RWPE2 (cell line): ENCODE results near the gene PTPRU.

Experiments
- ATAC-seq: fragments of 200-7000 bp; cut with Tn5 transposase; 3 replicates; pipeline ENCODE4 v1.9.1; 2021; ENCODE audit warnings: low read depth
- DNase-seq: peaks from one replicate; pipeline ENCODE4 v3.0.0-alpha.2; 2020; ENCODE audit warnings: low spot score
- H3K27ac ChIP-seq: fragments of 450-650 bp; 2 replicates; pipeline ENCODE4 v1.5.1; 2017; ENCODE audit warnings: mild to moderate bottlenecking; ENCODE audit not compliant: poor library complexity, severe bottlenecking
- H3K27me3 ChIP-seq: fragments of 250-450 bp; sonication (Bioruptor Pico); 2 replicates; pipeline ENCODE4 v1.5.1; 2021; ENCODE audit warnings: mild to moderate bottlenecking, moderate library complexity; ENCODE audit not compliant: insufficient read depth, poor library complexity, severe bottlenecking
- H3K36me3 ChIP-seq: fragments of 250-450 bp; sonication (Bioruptor Pico); 2 replicates; pipeline ENCODE4 v1.5.1; 2020; ENCODE audit warnings: low read depth, mild to moderate bottlenecking, moderate library complexity
- H3K4me1 ChIP-seq: fragments of 250-450 bp; sonication (Bioruptor Pico); 2 replicates; pipeline ENCODE4 v1.5.1; 2021; ENCODE audit warnings: mild to moderate bottlenecking, moderate library complexity; ENCODE audit not compliant: insufficient read depth, poor library complexity, severe bottlenecking
- H3K4me3 ChIP-seq: fragments of 250-450 bp; sonication (Bioruptor Pico); 2 replicates; pipeline ENCODE4 v1.5.1; 2021; ENCODE audit warnings: mild to moderate bottlenecking, moderate library complexity; ENCODE audit not compliant: severe bottlenecking
- H3K9me3 ChIP-seq: fragments of 250-450 bp; sonication (Bioruptor Pico); 2 replicates; pipeline ENCODE4 v1.5.1; 2021; ENCODE audit warnings: mild to moderate bottlenecking, moderate library complexity; ENCODE audit not compliant: severe bottlenecking
- TF ChIP-seq, protein P1 (sequence below): fragments of 450-650 bp; IDR thresholded peaks from one replicate; pipeline ENCODE4 v1.5.1; 2017; ENCODE audit warnings: mild to moderate bottlenecking, moderate library complexity; ENCODE audit not compliant: poor library complexity, severe bottlenecking

The PTPRU gene

DNA sequence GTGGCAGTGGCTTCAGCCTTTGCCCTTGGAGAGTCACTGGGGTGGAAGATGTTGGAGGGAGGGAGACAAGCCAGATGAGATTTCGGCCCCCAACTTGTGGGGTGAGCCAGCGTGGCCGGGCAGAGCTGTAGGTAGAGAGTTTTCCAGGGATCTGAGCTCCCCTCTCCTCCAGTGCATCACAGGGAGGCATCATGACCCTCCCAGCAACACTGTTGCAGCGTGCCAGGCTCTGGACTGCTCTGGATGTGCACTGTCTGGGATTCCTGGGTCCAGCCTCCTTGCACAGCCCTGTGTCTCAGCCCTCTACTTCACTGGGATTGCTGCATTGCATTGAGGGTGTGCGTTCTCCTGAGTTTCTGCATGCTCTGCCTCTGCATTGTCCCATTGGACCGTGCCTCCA is 8.9 kb downstream of the PTPRU start:
- H3K4me3 ChIP-seq, result no peak overlapping the region
- no peaks in the 10 kb centered on the region for H3K36me3 ChIP-seq
- ATAC-seq (peak; percentile 8; the same call in 1 of the 3 replicates), DNase-seq (no peak)
- TF ChIP-seq, protein P1, sequence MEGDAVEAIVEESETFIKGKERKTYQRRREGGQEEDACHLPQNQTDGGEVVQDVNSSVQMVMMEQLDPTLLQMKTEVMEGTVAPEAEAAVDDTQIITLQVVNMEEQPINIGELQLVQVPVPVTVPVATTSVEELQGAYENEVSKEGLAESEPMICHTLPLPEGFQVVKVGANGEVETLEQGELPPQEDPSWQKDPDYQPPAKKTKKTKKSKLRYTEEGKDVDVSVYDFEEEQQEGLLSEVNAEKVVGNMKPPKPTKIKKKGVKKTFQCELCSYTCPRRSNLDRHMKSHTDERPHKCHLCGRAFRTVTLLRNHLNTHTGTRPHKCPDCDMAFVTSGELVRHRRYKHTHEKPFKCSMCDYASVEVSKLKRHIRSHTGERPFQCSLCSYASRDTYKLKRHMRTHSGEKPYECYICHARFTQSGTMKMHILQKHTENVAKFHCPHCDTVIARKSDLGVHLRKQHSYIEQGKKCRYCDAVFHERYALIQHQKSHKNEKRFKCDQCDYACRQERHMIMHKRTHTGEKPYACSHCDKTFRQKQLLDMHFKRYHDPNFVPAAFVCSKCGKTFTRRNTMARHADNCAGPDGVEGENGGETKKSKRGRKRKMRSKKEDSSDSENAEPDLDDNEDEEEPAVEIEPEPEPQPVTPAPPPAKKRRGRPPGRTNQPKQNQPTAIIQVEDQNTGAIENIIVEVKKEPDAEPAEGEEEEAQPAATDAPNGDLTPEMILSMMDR, result no peak
- no peaks in the 10 kb centered on the region for H3K27me3 ChIP-seq
- peaks cover 32% of the 10 kb centered on the region for H3K4me1 ChIP-seq
- H3K9me3 ChIP-seq, result no peaks in the 10 kb centered on the region
- peak overlapping the region; percentile 3 for H3K27ac ChIP-seq

GRCh38 chr1:29245876-29246275 is 9.6 kb downstream of the PTPRU start:
- Histone ChIP-seq H3K4me1 (peaks cover 33% of the 10 kb centered on the region), H3K27ac (no peak overlapping the region), H3K9me3 (no peaks in the 10 kb centered on the region), H3K4me3 (no peak overlapping the region), H3K27me3 (no peaks in the 10 kb centered on the region), H3K36me3 (no peaks in the 10 kb centered on the region)
- TF ChIP-seq, protein P1, result peak; percentile 78
- DNase-seq, result no peak
- ATAC-seq, result peak; percentile 52

DNA sequence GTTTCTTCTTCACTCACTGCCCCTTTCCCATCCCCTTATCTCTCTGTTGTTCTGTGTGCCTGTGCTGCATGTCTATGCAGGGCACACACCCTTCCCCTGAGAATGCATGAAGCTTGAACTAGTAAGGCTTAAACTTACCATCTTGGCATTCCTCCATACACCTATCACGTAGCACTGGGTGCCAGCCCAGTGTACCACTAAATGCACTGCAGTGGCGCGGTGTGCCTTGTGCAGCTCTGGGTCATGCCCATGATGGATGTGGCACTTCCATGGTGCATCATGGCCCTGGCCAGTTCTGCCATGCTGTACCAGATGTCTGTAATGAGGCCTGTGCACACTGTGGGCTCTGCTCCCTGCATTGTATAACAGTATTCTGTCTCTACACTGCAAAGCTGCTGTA is 10.7 kb downstream of the PTPRU start:
- TF ChIP-seq, protein P1, result no peak
- H3K27me3 ChIP-seq, result no peaks in the 10 kb centered on the region
- no peak overlapping the region for H3K27ac ChIP-seq
- no peaks in the 10 kb centered on the region for H3K36me3 ChIP-seq
- DNase-seq, result no peak
- peaks cover 33% of the 10 kb centered on the region for H3K4me1 ChIP-seq
- no peaks in the 10 kb centered on the region for H3K9me3 ChIP-seq
- no peak overlapping the region for H3K4me3 ChIP-seq
- ATAC-seq, result no peak

- Histone ChIP-seq H3K9me3 (no peaks in the 10 kb centered on the region), H3K27ac (peak overlapping the region; percentile 70), H3K4me1 (peaks cover 33% of the 10 kb centered on the region), H3K4me3 (no peak overlapping the region), H3K27me3 (no peaks in the 10 kb centered on the region), H3K36me3 (no peaks in the 10 kb centered on the region)
- DNase-seq, result no peak
- ATAC-seq, result no peak
- TF ChIP-seq, protein P1, result no peak
Measured at GRCh38 chr1:29247571-29248273, 11.4 kb downstream of the PTPRU start.

DNA sequence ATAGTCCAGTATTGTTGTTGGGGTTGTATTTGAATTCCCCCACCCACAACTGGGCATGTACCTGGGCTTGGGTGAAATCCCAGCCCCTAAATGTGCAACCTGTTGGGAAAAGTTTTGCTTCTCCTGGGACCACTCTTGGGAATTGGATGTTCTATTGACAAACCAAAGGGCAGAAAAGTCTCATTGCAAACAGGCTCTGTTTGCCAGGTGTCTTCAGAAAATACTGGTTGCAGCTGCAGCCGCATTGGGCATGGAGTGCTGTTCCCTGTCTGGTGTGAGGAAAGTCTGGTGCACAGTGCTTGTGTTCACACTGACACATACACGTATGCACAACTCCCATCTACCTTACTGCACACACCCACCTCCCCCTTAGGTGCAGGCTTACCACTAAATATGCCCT is 12.1 kb downstream of the PTPRU start:
- peaks cover 33% of the 10 kb centered on the region for H3K4me1 ChIP-seq
- ATAC-seq, result no peak
- no peaks in the 10 kb centered on the region for H3K36me3 ChIP-seq
- H3K27ac ChIP-seq, result peak overlapping the region; percentile 70
- H3K4me3 ChIP-seq, result no peak overlapping the region
- TF ChIP-seq, protein P1, result no peak
- no peaks in the 10 kb centered on the region for H3K9me3 ChIP-seq
- no peaks in the 10 kb centered on the region for H3K27me3 ChIP-seq
- DNase-seq, result no peak
